GM12878 (cell line): ENCODE data around the gene C22orf31. TPM values are rescaled to one million over a fixed set of nuclear protein-coding genes. Genes with fewer than 3 reads are reported as not detected.

Experiments
- ATAC-seq: fragments of 200-7000 bp; cut with Tn5 transposase; 3 replicates; pipeline ENCODE4 v1.9.1; 2020; ENCODE audit warnings: mild to moderate bottlenecking, moderate library complexity
- BruUV-seq: library from RNA; stranded (reverse); fragments of 400-500 nt; replicated peaks from 2 replicates; lab custom pipeline; 2021; lab: Mats Ljungman, UMichigan
- CTCF ChIA-PET: fragments of 300-600 bp; sonication (Branson Sonifier 250); formaldehyde crosslinking; extraction: SDS; loops from one replicate; lab custom pipeline; 2021; ENCODE audit warnings: inconsistent platforms; lab: Yijun Ruan, JAX
- POLR2A ChIA-PET: fragments of 350-600 bp; formaldehyde crosslinking; extraction: SDS; loops from one replicate; lab custom pipeline; 2021; ENCODE audit warnings: inconsistent platforms; lab: Charles Lee
- RAD21 ChIA-PET: fragments of 300-600 bp; sonication (Branson Sonifier 250); formaldehyde crosslinking; loops from one replicate; lab custom pipeline; 2023; ENCODE audit warnings: antibody characterized with exemption; ENCODE audit not compliant: unreplicated experiment; lab: Charles Lee
- SMC1A ChIA-PET: fragments of 300-600 bp; sonication (Branson Sonifier 250); formaldehyde crosslinking; loops from one replicate; lab custom pipeline; 2023; ENCODE audit not compliant: unreplicated experiment, uncharacterized antibody; lab: Charles Lee
- DNase-seq: peaks from one replicate; pipeline ENCODE4 v3.0.0-alpha.2; 2011; ENCODE audit warnings: low read depth, low spot score
- FAIRE-seq: peaks from 3 replicates; lab custom pipeline; 2011; peaks lifted over from hg19 to GRCh38; lab: Jason Lieb, UNC
- H2AFZ ChIP-seq: 2 replicates; pipeline ENCODE4 v1.6.0; 2011; ENCODE audit warnings: low read depth, low read length, control low read depth; ENCODE audit not compliant: control insufficient read depth
- H3K27ac ChIP-seq: 2 replicates; pipeline ENCODE4 v1.5.1; 2011; ENCODE audit warnings: control low read depth; ENCODE audit not compliant: control insufficient read depth, insufficient read depth
- H3K27me3 ChIP-seq, 2 experiments: replicated peaks in 1 of 2; 2 replicates each; pipeline versions ENCODE4 v1.6.0 to v1.6.1; 2011; ENCODE audit warnings: low read length in 1 of 2; ENCODE audit not compliant: control insufficient read depth in 2 of 2, insufficient read depth in 2 of 2
- H3K36me3 ChIP-seq, 2 experiments: 2 replicates each; pipeline ENCODE4 v1.5.1; 2011; ENCODE audit warnings: low read length in 1 of 2; ENCODE audit not compliant: control insufficient read depth in 2 of 2, insufficient read depth in 2 of 2
- H3K4me1 ChIP-seq: 2 replicates; pipeline ENCODE4 v1.6.1; 2011; ENCODE audit warnings: mild to moderate bottlenecking, low read length, moderate library complexity, mixed read lengths; ENCODE audit not compliant: control insufficient read depth, insufficient read depth
- H3K4me2 ChIP-seq: 2 replicates; pipeline ENCODE4 v1.6.0; 2011; ENCODE audit warnings: control low read depth; ENCODE audit not compliant: control insufficient read depth, insufficient read depth
- H3K4me3 ChIP-seq: fragments of 200-600 bp; sonication (generic); 2 replicates; pipeline ENCODE4 v1.5.1; 2016
- H3K79me2 ChIP-seq: 2 replicates; pipeline ENCODE4 v1.6.0; 2011; ENCODE audit warnings: low read length; ENCODE audit not compliant: control insufficient read depth, insufficient read depth
- H3K9ac ChIP-seq: 2 replicates; pipeline ENCODE4 v1.8.0; 2011; ENCODE audit warnings: low read length, control low read depth, mixed read lengths; ENCODE audit not compliant: control insufficient read depth, insufficient read depth
- H3K9me3 ChIP-seq: replicated peaks from 3 replicates; pipeline ENCODE4 v1.5.1; 2011; ENCODE audit warnings: mild to moderate bottlenecking, low read length; ENCODE audit not compliant: control insufficient read depth, insufficient read depth
- H4K20me1 ChIP-seq: 2 replicates; pipeline ENCODE4 v1.6.0; 2011; ENCODE audit not compliant: control insufficient read depth, insufficient read depth
- CEBPB ChIP-seq, 2 experiments: fragments of 150-350 bp in 1 of 2; IDR thresholded peaks; 2 replicates each; pipeline ENCODE4 v1.6.1; 2012 to 2014; ENCODE audit warnings: low read depth in 2 of 2, low read length in 2 of 2, borderline replicate concordance in 1 of 2, inconsistent platforms in 1 of 2
- FOS ChIP-seq: IDR thresholded peaks from 3 replicates; pipeline ENCODE4 v1.6.1; 2011; ENCODE audit warnings: borderline replicate concordance; ENCODE audit not compliant: insufficient read length; ENCODE audit errors: extremely low read depth
- RBBP5 ChIP-seq: fragments of 200-600 bp; sonication (generic); conservative IDR thresholded peaks from 2 replicates; pipeline ENCODE4 v1.6.1; 2016
- RELB ChIP-seq: fragments of 450-650 bp; IDR thresholded peaks from 2 replicates; pipeline ENCODE4 v1.6.1; 2017; ENCODE audit warnings: low read depth, mild to moderate bottlenecking, moderate library complexity
- SP1 ChIP-seq: IDR thresholded peaks from one replicate; pipeline ENCODE4 v1.6.1; 2011; ENCODE audit warnings: low read depth, low read length
- SUPT20H ChIP-seq: IDR thresholded peaks from 2 replicates; pipeline ENCODE4 v1.6.1; 2011; ENCODE audit warnings: low read depth, mild to moderate bottlenecking, low read length, moderate library complexity, borderline replicate concordance; ENCODE audit not compliant: control insufficient read depth
- SUZ12 ChIP-seq: fragments of 200-600 bp; sonication (generic); IDR thresholded peaks from one replicate; pipeline ENCODE4 v1.6.1; 2018; ENCODE audit warnings: antibody characterized with exemption, mild to moderate bottlenecking; ENCODE audit not compliant: unreplicated experiment
- TCF12 ChIP-seq: IDR thresholded peaks from 2 replicates; pipeline ENCODE4 v1.6.1; 2011; ENCODE audit warnings: low read depth, mild to moderate bottlenecking, low read length
- TCF3 ChIP-seq: IDR thresholded peaks from 2 replicates; pipeline ENCODE4 v1.6.1; 2012; ENCODE audit warnings: low read depth, mild to moderate bottlenecking, low read length, borderline replicate concordance; ENCODE audit not compliant: insufficient read depth
- WRNIP1 ChIP-seq: IDR thresholded peaks from 2 replicates; pipeline ENCODE4 v1.6.1; 2011; ENCODE audit warnings: low read depth, low read length, improper control_type of control experiment, borderline replicate concordance
- WGBS: methylation state at CpG from one replicate; pipeline ENCODE4 v1.1.6; 2016; ENCODE audit warnings: low lambda C conversion rate; ENCODE audit not compliant: insufficient replicate concordance, insufficient coverage; ENCODE audit errors: missing lambda C conversion rate; 5-methylcytosine and 5-hydroxymethylcytosine counted together
- in situ Hi-C: fragments of 300-500 bp; cut with MboI; formaldehyde crosslinking; loops from 9 replicates; pipeline ENCODE4 v1.14.3; 2018; ENCODE audit warnings: mixed read lengths
- intact Hi-C: fragments of 100-400 bp; cut with micrococcal nuclease; formaldehyde crosslinking; loops from one replicate; pipeline ENCODE4 v1.14.2; 2022; ENCODE audit not compliant: unreplicated experiment
- polyA plus RNA-seq, 11 experiments: library from polyadenylated mRNA; depleted of rRNA in 4 of 11; unstranded in 6 of 11; stranded (reverse) in 5 of 11; fragments of >200 nt; fragmentation: Nextera tagmentation in 4 of 11; fragmentation: Illumina TruSeq in 1 of 11; extraction: Ambion mirVana in 4 of 11; extraction: Trizol in 1 of 11; gene quantifications; 1 replicate in 1 of 11; 2 replicates in 10 of 11; pipeline versions ENCODE4 v1.2.1 to v1.2.3, GENCODE V29; 2011 to 2016; ENCODE audit warnings: inconsistent platforms in 2 of 11, missing spikeins in 2 of 11, low read depth in 1 of 11
- total RNA-seq, 4 experiments: library from RNA; depleted of rRNA in 3 of 4; stranded (reverse); fragments of >200 nt in 3 of 4; fragmentation: Illumina TruSeq in 1 of 4; extraction: Trizol in 1 of 4; gene quantifications; 2 replicates each; pipeline versions ENCODE4 v1.2.1 to v1.2.3, GENCODE V29; 2013 to 2021

The C22orf31 gene
- total and polyA plus RNA-seq, 10 of the 15 experiments (the other 5 are each of a cell fraction or from before 2014, with no cell fraction given), result not detected

GRCh38 chr22:29060251-29060869, 1.3 kb downstream of the C22orf31 start (continued):
- no peak for TF ChIP-seq WRNIP1

GRCh38 chr22:29056472-29056871, 5.2 kb downstream of the C22orf31 start:
- no peaks in the 10 kb centered on the region for H3K79me2 ChIP-seq
- FAIRE-seq (no peak), DNase-seq (no peak), ATAC-seq (no peak)
- no peaks in the 10 kb centered on the region for H3K9me3 ChIP-seq
- no peaks in the 10 kb centered on the region for H3K4me1 ChIP-seq
- H4K20me1 ChIP-seq, result no peaks in the 10 kb centered on the region
- ChIA-PET SMC1A (interaction anchor here (0.8 to 5.1 kb wide), 6 partner anchors 9 to 245 kb away, joined by 3 to 25 read pairs (median 3); no protein-coding TSS in a partner anchor), CTCF (interaction anchor here (0.6 to 3.9 kb wide), 7 partner anchors 9 to 456 kb away, joined by 3 to 20 read pairs (median 7); no protein-coding TSS in a partner anchor), RAD21 (interaction anchor here (1.2 kb wide), 1 partner anchor 98 kb away, joined by 3 read pairs; no protein-coding TSS in a partner anchor), POLR2A (interaction anchor here (1.0 kb wide), 1 partner anchor 8 kb away, joined by 3 read pairs; no protein-coding TSS in a partner anchor)
- peaks cover 0 to 9% of the 10 kb centered on the region in 2 experiments; a peak in 2 of 4 replicates for H3K27me3 ChIP-seq
- no peaks in the 10 kb centered on the region for H3K36me3 ChIP-seq
- no peak overlapping the region for H3K27ac ChIP-seq
- no peak for TF ChIP-seq RELB
- TF ChIP-seq TCF12, result no peak
- TF ChIP-seq SUZ12, result no peak
- no peak for TF ChIP-seq SP1
- TF ChIP-seq FOS, result no peak
- TF ChIP-seq RBBP5, result no peak
- no peak for TF ChIP-seq SUPT20H
- TF ChIP-seq TCF3, result no peak
- TF ChIP-seq CEBPB (IDR thresholded peaks at IDR 0.05; ENCODE audit: borderline replicate concordance in 1 of 2, low read depth in 2 of 2, low read length in 2 of 2), result no peak
- no peak overlapping the region for H3K9ac ChIP-seq
- intact Hi-C loops, result no loop called here
- no peak overlapping the region for H2AFZ ChIP-seq
- BruUV-seq, result no TSS peak
- 76% methylated on average over 3 of the region's 3 CpGs for WGBS
- no peak overlapping the region for H3K4me2 ChIP-seq
- in situ Hi-C loops, result no loop called here
- H3K4me3 ChIP-seq, result no peak overlapping the region
